ENCODE results near the gene EYA4.

- TF ChIP-seq CTCF (conservative IDR thresholded peaks at IDR 0.05; ENCODE audit: low read length): no peak
- no peak for TF ChIP-seq EZH2phosphoT487 (IDR thresholded peaks at IDR 0.05; ENCODE audit: borderline replicate concordance)
Observed at GRCh38 chr6:133501675-133502270, 260.6 kb downstream of the EYA4 start.
